GM18505 (cell line): ENCODE data around the gene C16orf90.
"Not testable (repeated sequence)": the region's sequence is repeated elsewhere in the genome, so short reads cannot be mapped to it uniquely, and the experiment has no call there.

Source experiments
- ATAC-seq: cut with Tn5 transposase; IDR thresholded peaks from one replicate; pipeline ENCODE4 v1.9.1; 2021; ENCODE audit not compliant: unreplicated experiment
- POLR2A ChIP-seq: IDR thresholded peaks from 4 replicates; pipeline ENCODE4 v1.6.1; 2011; ENCODE audit warnings: borderline replicate concordance; ENCODE audit not compliant: insufficient read depth, insufficient read length; ENCODE audit errors: extremely low read depth

The C16orf90 gene

GRCh38 chr16:3523281-3523680 lies 28.0 kb upstream of the C16orf90 start:
- ATAC-seq: no peak
- TF ChIP-seq POLR2A: no peak

GRCh38 chr16:3520841-3521240 lies 25.6 kb upstream of the C16orf90 start:
- ATAC-seq: no peak
- TF ChIP-seq POLR2A: no peak

- ATAC-seq: no peak
- no peak for TF ChIP-seq POLR2A
Measured at GRCh38 chr16:3520413-3520812, 25.1 kb upstream of the C16orf90 start.

DNA sequence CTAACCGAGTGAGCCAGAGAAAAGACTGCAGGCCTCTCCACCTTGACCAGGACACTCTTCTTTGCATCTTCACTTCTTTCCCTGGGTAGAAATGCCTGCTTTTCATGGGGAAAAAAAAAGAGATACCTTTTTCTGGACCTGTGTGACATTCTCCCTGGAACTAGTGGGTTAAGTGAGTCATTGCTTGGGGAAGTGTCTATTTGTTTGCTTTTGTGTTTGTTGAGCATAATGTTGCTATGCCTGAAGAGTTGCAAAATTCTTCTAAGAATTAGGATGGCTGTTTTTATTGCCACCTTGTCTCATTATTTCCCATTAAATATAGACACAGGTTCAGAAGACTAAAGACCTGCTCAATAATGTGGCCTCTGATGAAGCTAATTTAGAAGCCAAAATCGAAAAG lies 24.3 kb upstream of the C16orf90 start:
- TF ChIP-seq POLR2A: no peak
- no peak for ATAC-seq

- ATAC-seq: no peak
Measured at GRCh38 chr16:3518986-3519348, 23.7 kb upstream of the C16orf90 start.

GRCh38 chr16:3518292-3518985 lies 23.1 kb upstream of the C16orf90 start:
- TF ChIP-seq POLR2A: no peak
- ATAC-seq: no peak

More at GRCh38 chr16:3518986-3519348, 23.7 kb upstream of the C16orf90 start:
- TF ChIP-seq POLR2A: no peak

DNA sequence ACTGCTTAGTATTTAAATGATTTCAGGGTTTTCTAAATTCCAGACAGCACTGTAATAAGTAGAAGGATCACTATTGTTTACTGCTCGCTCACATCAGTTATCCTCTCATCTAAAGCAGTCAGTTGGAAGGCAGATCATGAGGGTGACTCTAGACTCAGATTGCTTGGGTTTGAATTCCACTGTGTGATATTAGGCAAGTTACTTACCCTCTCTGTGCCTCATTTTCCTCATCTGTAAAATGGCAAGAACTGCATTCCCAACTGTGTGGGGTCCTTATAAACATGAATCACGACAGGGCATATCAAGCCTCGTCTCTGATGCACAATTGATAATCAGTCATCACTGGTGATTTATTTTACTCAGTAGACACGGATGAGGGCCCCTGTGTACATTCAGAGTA lies 20.6 kb upstream of the C16orf90 start:
- no peak for ATAC-seq
- TF ChIP-seq POLR2A: no peak

DNA sequence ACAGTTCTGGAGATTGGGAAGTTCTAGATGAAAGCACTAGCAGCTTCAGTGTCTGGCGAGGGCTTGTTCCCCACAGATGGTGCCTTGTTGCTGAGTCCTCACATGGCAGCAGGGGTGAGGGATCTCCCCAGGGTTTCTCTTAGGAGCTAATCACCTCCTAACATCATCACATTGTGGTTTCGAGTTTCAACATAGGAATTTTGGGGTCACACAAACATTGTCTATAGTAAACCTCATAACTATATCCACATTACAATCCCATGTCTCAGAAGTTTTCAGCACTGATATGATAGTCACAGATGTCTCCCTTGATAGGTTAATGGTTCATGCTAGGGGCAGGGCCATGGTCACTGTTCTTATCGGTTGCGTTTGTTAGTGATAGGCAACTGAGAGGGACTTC lies 19.3 kb upstream of the C16orf90 start:
- ATAC-seq: no peak

GRCh38 chr16:3513892-3514583 lies 18.7 kb upstream of the C16orf90 start:
- no peak for ATAC-seq
- TF ChIP-seq POLR2A: no peak

More for the DNA sequence above, 19.3 kb upstream of the C16orf90 start:
- no peak for TF ChIP-seq POLR2A

DNA sequence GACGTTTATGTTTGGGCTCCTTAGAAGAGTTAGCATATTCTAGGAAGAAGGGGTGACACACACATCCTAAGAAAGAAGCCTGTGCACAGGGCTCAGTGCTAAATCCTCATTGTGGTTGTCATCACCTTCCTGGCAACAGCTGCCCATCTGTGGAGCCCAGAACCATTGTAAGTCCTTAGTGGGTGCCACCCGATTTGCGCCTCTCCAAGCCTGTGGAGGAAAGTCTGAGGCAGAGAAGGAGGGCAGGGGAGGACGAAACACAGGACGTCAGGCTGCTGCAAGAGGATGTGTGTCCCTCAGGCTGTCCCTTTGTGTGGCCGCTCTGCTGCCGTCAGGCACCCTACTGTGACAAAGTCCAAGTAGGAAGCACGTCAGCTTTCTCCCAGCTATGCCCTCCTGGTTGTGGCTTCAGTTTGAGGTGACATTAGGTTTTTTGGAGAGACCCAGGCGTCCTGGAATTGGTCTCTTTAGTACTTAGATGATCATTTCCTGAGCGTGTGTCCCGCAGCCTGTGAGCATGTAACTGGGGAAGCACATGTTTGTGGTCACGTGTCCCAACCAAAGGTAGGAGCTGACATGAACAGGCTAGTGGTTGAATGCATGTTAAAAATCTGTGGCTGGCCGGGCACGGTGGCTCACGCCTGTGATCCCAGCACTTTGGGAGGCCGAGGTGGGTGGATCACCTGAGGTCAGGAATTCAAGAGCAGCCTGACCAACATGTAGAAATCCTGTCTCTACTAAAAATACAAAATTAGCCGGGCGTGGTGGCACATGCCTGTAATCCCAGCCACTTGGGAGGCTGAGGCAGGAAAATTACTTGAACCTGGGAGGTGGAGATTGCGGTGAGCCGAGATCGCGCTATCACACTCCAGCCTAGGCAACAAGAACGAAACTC lies 16.2 kb upstream of the C16orf90 start:
- no peak for ATAC-seq
- no peak for TF ChIP-seq POLR2A

GRCh38 chr16:3510416-3510815 lies 15.1 kb upstream of the C16orf90 start:
- no peak for ATAC-seq
- TF ChIP-seq POLR2A: no peak

DNA sequence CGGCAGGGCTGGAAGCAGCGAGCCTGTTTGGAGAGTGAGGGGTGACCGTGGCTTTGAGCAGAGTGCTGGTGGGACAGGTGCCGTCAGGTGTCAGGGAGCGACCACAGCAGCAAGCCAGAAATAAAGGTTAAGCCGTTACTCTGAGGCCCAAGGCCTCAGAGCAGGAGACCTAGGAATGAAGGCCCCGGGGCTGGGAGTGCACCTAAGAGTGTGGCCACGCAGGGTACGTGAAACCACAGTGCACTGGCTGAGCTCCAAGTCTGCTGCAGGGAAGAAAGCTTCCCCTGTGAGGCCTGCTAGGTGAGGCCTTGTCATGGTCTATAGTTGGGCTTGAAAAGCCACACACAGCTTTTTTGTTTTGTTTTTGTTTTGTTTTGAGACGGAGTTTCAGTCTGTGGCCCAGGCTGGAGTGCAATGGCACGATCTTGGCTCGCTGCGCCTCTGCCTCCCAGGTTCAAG lies 14.2 kb upstream of the C16orf90 start:
- ATAC-seq: no peak
- no peak for TF ChIP-seq POLR2A

- no peak for ATAC-seq
- TF ChIP-seq POLR2A: no peak
Measured at GRCh38 chr16:3508736-3509135, 13.4 kb upstream of the C16orf90 start.

DNA sequence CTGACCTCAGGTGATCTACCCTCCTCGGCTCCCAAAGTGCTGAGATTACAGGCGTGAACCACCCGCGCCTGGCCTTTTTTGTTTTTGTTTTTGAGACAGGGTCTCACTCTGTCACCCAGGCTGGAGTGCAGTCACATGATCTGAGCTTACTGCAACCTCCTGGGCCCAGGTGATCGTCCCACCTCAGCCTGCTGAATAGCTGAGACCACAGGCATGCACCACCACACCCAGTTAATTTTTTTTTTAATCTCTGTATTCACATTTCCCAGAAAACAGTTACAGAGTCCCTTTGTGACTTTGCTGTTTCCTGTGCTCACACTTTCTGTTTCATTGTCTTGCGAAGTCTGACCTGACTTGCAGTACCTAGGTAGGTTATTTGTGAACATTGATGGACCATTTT lies 8.2 kb upstream of the C16orf90 start:
- TF ChIP-seq POLR2A: no peak
- ATAC-seq: no peak

GRCh38 chr16:3501783-3502400 lies 6.6 kb upstream of the C16orf90 start:
- no peak for TF ChIP-seq POLR2A
- no peak for ATAC-seq

- not testable (repeated sequence) for ATAC-seq
Measured at GRCh38 chr16:3501412-3501761, 6.1 kb upstream of the C16orf90 start.
